HEK293 (cell line): ENCODE results near the gene TSPO.

Experiments used
- BCL11A ChIP-seq: fragments of 450-650 bp; formaldehyde crosslinking; IDR thresholded peaks from 2 replicates; pipeline ENCODE4 v1.5.1; 2016; ENCODE audit warnings: low read depth, missing biosample characterization, missing genetic modification characterization
- CTCF ChIP-seq: fragments of 450-650 bp; formaldehyde crosslinking; IDR thresholded peaks from 2 replicates; pipeline ENCODE4 v1.5.1; 2016; ENCODE audit warnings: missing biosample characterization, missing genetic modification characterization
- GLIS1 ChIP-seq: fragments of 450-650 bp; formaldehyde crosslinking; IDR thresholded peaks from 2 replicates; pipeline ENCODE4 v1.5.1; 2016; ENCODE audit warnings: missing biosample characterization, missing genetic modification characterization
- HOXA7 ChIP-seq: sonication (generic); formaldehyde crosslinking; IDR thresholded peaks from 2 replicates; pipeline ENCODE4 v1.8.1; 2022; ENCODE audit warnings: missing genetic modification reagents, borderline replicate concordance
- IKZF3 ChIP-seq: fragments of 450-650 bp; IDR thresholded peaks from 2 replicates; pipeline ENCODE4 v1.5.0; 2018; ENCODE audit warnings: missing biosample characterization, mild to moderate bottlenecking, missing genetic modification characterization, moderate library complexity
- KLF17 ChIP-seq: fragments of 450-650 bp; formaldehyde crosslinking; IDR thresholded peaks from 2 replicates; pipeline ENCODE4 v1.5.1; 2016; ENCODE audit warnings: missing biosample characterization, missing genetic modification characterization
- KLF7 ChIP-seq: fragments of 450-650 bp; formaldehyde crosslinking; IDR thresholded peaks from 2 replicates; pipeline ENCODE4 v1.5.1; 2016; ENCODE audit warnings: missing biosample characterization, missing genetic modification characterization, borderline replicate concordance
- MZF1 ChIP-seq: fragments of 450-650 bp; formaldehyde crosslinking; IDR thresholded peaks from 2 replicates; pipeline ENCODE4 v1.5.1; 2017; ENCODE audit warnings: missing biosample characterization, missing genetic modification characterization, borderline replicate concordance
- SCRT2 ChIP-seq: fragments of 450-650 bp; formaldehyde crosslinking; IDR thresholded peaks from 2 replicates; pipeline ENCODE4 v1.5.1; 2016; ENCODE audit warnings: missing biosample characterization, missing genetic modification characterization
- SP2 ChIP-seq: fragments of 450-650 bp; formaldehyde crosslinking; IDR thresholded peaks from 2 replicates; pipeline ENCODE4 v1.5.1; 2016; ENCODE audit warnings: missing biosample characterization, missing genetic modification characterization
- ZBTB26 ChIP-seq: fragments of 450-650 bp; formaldehyde crosslinking; optimal IDR thresholded peaks from 2 replicates; pipeline ENCODE3; 2016; ENCODE audit warnings: missing biosample characterization, mild to moderate bottlenecking, missing genetic modification characterization
- ZBTB48 ChIP-seq: fragments of 450-650 bp; formaldehyde crosslinking; IDR thresholded peaks from 2 replicates; pipeline ENCODE4 v1.5.1; 2016; ENCODE audit warnings: missing biosample characterization, missing genetic modification characterization
- ZFP69B ChIP-seq: fragments of 450-650 bp; formaldehyde crosslinking; IDR thresholded peaks from 2 replicates; pipeline ENCODE4 v1.5.1; 2016; ENCODE audit warnings: missing biosample characterization, missing genetic modification characterization
- ZNF10 ChIP-seq: fragments of 450-650 bp; formaldehyde crosslinking; IDR thresholded peaks from 2 replicates; pipeline ENCODE4 v1.5.1; 2017; ENCODE audit warnings: missing biosample characterization, missing genetic modification characterization
- ZNF324 ChIP-seq: fragments of 450-650 bp; formaldehyde crosslinking; IDR thresholded peaks from 2 replicates; pipeline ENCODE4 v1.5.1; 2016; ENCODE audit warnings: missing biosample characterization, missing genetic modification characterization
- ZNF335 ChIP-seq: fragments of 450-650 bp; formaldehyde crosslinking; conservative IDR thresholded peaks from 2 replicates; pipeline ENCODE4 v1.5.1; 2016; ENCODE audit warnings: missing biosample characterization, missing genetic modification characterization
- ZNF37A ChIP-seq: fragments of 450-650 bp; IDR thresholded peaks from 2 replicates; pipeline ENCODE4 v1.5.1; 2018; ENCODE audit warnings: missing biosample characterization, missing genetic modification characterization
- ZNF423 ChIP-seq: fragments of 450-650 bp; formaldehyde crosslinking; IDR thresholded peaks from 2 replicates; pipeline ENCODE4 v1.5.1; 2016; ENCODE audit warnings: missing biosample characterization, missing genetic modification characterization
- ZNF433 ChIP-seq: fragments of 450-650 bp; formaldehyde crosslinking; IDR thresholded peaks from 2 replicates; pipeline ENCODE4 v1.5.1; 2016; ENCODE audit warnings: missing biosample characterization, missing genetic modification characterization, low read depth
- ZNF449 ChIP-seq: fragments of 450-650 bp; formaldehyde crosslinking; IDR thresholded peaks from 2 replicates; pipeline ENCODE4 v1.5.1; 2017; ENCODE audit warnings: missing biosample characterization, mild to moderate bottlenecking, missing genetic modification characterization, moderate library complexity
- ZNF501 ChIP-seq: fragments of 450-650 bp; formaldehyde crosslinking; IDR thresholded peaks from 2 replicates; pipeline ENCODE4 v1.5.1; 2016; ENCODE audit warnings: missing biosample characterization, missing genetic modification characterization
- ZNF596 ChIP-seq: fragments of 450-650 bp; IDR thresholded peaks from 2 replicates; pipeline ENCODE4 v1.5.0; 2018; ENCODE audit warnings: missing biosample characterization, mild to moderate bottlenecking, missing genetic modification characterization, moderate library complexity
- ZNF629 ChIP-seq: fragments of 450-650 bp; formaldehyde crosslinking; IDR thresholded peaks from 2 replicates; pipeline ENCODE4 v1.5.1; 2017; ENCODE audit warnings: missing biosample characterization, missing genetic modification characterization
- ZNF660 ChIP-seq: fragments of 450-650 bp; IDR thresholded peaks from 2 replicates; pipeline ENCODE4 v1.5.1; 2018; ENCODE audit warnings: missing biosample characterization, mild to moderate bottlenecking, missing genetic modification characterization
- ZNF677 ChIP-seq: fragments of 450-650 bp; IDR thresholded peaks from 2 replicates; pipeline ENCODE4 v1.5.0; 2018; ENCODE audit warnings: missing biosample characterization, mild to moderate bottlenecking, missing genetic modification characterization, moderate library complexity
- ZNF830 ChIP-seq: fragments of 450-650 bp; IDR thresholded peaks from 2 replicates; pipeline ENCODE4 v1.5.0; 2018; ENCODE audit warnings: missing biosample characterization, missing genetic modification characterization, low read depth, mild to moderate bottlenecking, moderate library complexity
- ZNF843 ChIP-seq: fragments of 450-650 bp; formaldehyde crosslinking; IDR thresholded peaks from 2 replicates; pipeline ENCODE4 v1.5.1; 2016; ENCODE audit warnings: missing biosample characterization, missing genetic modification characterization
- ZSCAN16 ChIP-seq: fragments of 450-650 bp; formaldehyde crosslinking; IDR thresholded peaks from 2 replicates; pipeline ENCODE4 v1.5.1; 2016; ENCODE audit warnings: missing biosample characterization, missing genetic modification characterization
- ZXDB ChIP-seq: fragments of 450-650 bp; formaldehyde crosslinking; IDR thresholded peaks from 2 replicates; pipeline ENCODE4 v1.5.1; 2016; ENCODE audit warnings: missing biosample characterization, missing genetic modification characterization
- TF ChIP-seq, protein P1 (sequence below): fragments of 450-650 bp; formaldehyde crosslinking; IDR thresholded peaks from 2 replicates; pipeline ENCODE4 v1.5.1; 2016; ENCODE audit warnings: missing biosample characterization, missing genetic modification characterization

The TSPO gene

DNA sequence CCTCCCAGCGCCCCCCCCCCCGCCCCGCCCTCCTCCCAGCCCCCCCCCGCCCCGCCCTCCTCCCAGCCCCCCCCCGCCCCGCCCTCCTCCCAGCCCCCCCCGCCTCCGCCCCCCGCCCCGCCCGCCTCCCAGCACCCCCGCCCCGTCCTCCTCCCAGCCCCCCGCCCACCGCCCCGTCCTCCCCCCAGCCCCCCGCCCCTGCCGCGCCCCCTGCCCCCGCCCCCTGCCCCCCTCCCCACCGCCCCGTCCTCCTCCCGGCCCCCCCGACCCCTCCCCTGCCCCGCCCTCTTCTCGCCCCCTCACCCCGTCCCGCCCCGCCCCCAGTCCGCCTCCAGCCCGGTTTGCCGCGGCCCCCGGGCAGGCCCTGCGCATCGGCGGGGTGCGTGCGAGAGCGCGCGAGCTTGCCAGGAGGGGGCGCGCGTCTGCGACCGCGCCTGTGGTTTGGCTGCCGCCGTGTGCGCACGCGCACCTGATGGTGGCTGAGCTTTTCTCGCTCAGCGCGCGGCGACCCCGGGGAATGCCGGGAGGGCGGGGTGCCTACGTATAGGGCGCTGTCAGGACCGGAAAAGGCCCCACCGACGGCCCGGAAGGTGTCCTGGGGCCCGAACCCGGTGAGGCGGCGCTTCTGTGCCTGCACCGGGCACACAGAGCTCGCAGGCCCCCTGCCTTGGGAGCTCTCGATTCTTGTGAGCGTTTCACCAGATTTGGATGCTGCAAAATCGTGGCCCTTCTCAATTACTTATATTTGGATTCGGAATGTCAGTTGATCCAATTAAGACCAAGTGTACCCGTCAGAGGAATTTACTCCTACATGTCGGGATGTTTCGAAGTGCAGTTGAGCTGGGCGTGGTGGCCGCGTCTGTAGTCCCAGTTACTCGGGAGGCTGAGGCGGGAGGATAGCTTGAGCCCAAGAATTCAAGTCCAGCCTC lies 36.1 kb downstream of the TSPO start (continued):
- TF ChIP-seq ZBTB26 (tag by site-specific recombination) (peak; percentile 93), CTCF (tag by site-specific recombination) (peak; percentile 87), KLF17 (peak; percentile 82), ZXDB (tag by site-specific recombination) (peak; percentile 94), ZSCAN16 (tag by site-specific recombination) (no peak), ZNF501 (peak; percentile 75), ZNF37A (tag by site-specific recombination) (no peak), BCL11A (no peak), MZF1 (tag by site-specific recombination) (no peak; the same call in 1 of the 2 replicates), ZNF335 (tag by site-specific recombination) (peak; percentile 99), ZFP69B (tag by site-specific recombination) (peak; percentile 98), ZNF449 (peak; percentile 21; the same call in 1 of the 2 replicates), ZNF324 (tag by site-specific recombination) (peak; percentile 75; the same call in 1 of the 2 replicates), ZNF10 (tag by site-specific recombination) (peak; percentile 46; the same call in 1 of the 2 replicates), ZNF830 (no peak), HOXA7 (CRISPR knock-in tag) (no peak), SP2 (peak; percentile 76), IKZF3 (peak; percentile 64; the same call in 1 of the 2 replicates), ZBTB48 (tag by site-specific recombination) (peak; percentile 37; the same call in 1 of the 2 replicates), ZNF433 (tag by site-specific recombination) (no peak), SCRT2 (tag by site-specific recombination) (no peak), ZNF596 (tag by site-specific recombination) (no peak), KLF7 (tag by site-specific recombination) (peak; percentile 86), GLIS1 (tag by site-specific recombination) (peak; percentile 83), ZNF843 (tag by site-specific recombination) (peak; percentile 44; the same call in 1 of the 2 replicates), ZNF660 (peak; percentile 90; the same call in 1 of the 2 replicates), ZNF677 (tag by site-specific recombination) (no peak), ZNF629 (tag by site-specific recombination) (peak; percentile 89), ZNF423 (no peak)
- TF ChIP-seq, protein P1, sequence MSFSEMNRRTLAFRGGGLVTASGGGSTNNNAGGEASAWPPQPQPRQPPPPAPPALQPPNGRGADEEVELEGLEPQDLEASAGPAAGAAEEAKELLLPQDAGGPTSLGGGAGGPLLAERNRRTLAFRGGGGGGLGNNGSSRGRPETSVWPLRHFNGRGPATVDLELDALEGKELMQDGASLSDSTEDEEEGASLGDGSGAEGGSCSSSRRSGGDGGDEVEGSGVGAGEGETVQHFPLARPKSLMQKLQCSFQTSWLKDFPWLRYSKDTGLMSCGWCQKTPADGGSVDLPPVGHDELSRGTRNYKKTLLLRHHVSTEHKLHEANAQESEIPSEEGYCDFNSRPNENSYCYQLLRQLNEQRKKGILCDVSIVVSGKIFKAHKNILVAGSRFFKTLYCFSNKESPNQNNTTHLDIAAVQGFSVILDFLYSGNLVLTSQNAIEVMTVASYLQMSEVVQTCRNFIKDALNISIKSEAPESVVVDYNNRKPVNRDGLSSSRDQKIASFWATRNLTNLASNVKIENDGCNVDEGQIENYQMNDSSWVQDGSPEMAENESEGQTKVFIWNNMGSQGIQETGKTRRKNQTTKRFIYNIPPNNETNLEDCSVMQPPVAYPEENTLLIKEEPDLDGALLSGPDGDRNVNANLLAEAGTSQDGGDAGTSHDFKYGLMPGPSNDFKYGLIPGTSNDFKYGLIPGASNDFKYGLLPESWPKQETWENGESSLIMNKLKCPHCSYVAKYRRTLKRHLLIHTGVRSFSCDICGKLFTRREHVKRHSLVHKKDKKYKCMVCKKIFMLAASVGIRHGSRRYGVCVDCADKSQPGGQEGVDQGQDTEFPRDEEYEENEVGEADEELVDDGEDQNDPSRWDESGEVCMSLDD (tag by site-specific recombination), result peak; percentile 91
